ENCODE results near the gene SAMMSON. TPM values are rescaled to one million over a fixed set of nuclear protein-coding genes. Genes with fewer than 3 reads are reported as not detected.

The SAMMSON gene
- polyA plus RNA-seq, 3 donors: not detected

- no peaks in the 10 kb centered on the region for H3K79me2 ChIP-seq (ENCODE audit: insufficient read depth, low read length)
- no peaks in the 10 kb centered on the region for H3K36me3 ChIP-seq (replicated peaks in 1 of 2; ENCODE audit: control insufficient read depth in 1 of 2, insufficient read depth in 2 of 2, low read length in 2 of 2)
- peaks cover 0 to 3% (median 0%) of the 10 kb centered on the region in 3 donors for H3K27me3 Mint-ChIP-seq (ENCODE audit: low read depth in 3 of 3)
- H3K27ac ChIP-seq (ENCODE audit: low read depth in 1 of 2, low read length in 2 of 2): no peak overlapping the region
- DNase-seq: no peak
- no peaks in the 10 kb centered on the region for H4K20me1 ChIP-seq (ENCODE audit: insufficient read depth, low read length)
- no peaks in the 10 kb centered on the region for H3K27me3 ChIP-seq (ENCODE audit: control insufficient read depth in 2 of 2, insufficient read depth in 2 of 2, low read length in 2 of 2)
- H3K36me3 Mint-ChIP-seq: no peaks in the 10 kb centered on the region
- H3K4me2 ChIP-seq (replicated peaks; ENCODE audit: extremely low read depth, low read length, poor library complexity, severe bottlenecking): no peak overlapping the region
- intact Hi-C loops (cut with micrococcal nuclease): no loop called here
- no peak overlapping the region for H3K9ac ChIP-seq (ENCODE audit: insufficient read depth, low read length, poor library complexity, severe bottlenecking)
- no peaks in the 10 kb centered on the region for H3K4me1 Mint-ChIP-seq
- H3K27ac Mint-ChIP-seq: no peak overlapping the region
- no peak overlapping the region for H2AFZ ChIP-seq (ENCODE audit: insufficient read depth, low read depth, low read length, poor library complexity, severe bottlenecking)
- no peaks in the 10 kb centered on the region for H3K9me3 ChIP-seq (replicated peaks in 1 of 2; ENCODE audit: control insufficient read depth in 1 of 2, insufficient read depth in 1 of 2, low read length in 2 of 2)
- no peak overlapping the region for H3K4me3 Mint-ChIP-seq
- H3K9me3 Mint-ChIP-seq: peaks cover 0 to 6% (median 0%) of the 10 kb centered on the region in 7 donors
- no peak overlapping the region for H3K4me3 ChIP-seq (replicated peaks in 1 of 3; ENCODE audit: low read depth in 2 of 3, low read length in 3 of 3)
- no peaks in the 10 kb centered on the region for H3K4me1 ChIP-seq (ENCODE audit: control insufficient read depth in 1 of 2, insufficient read depth in 2 of 2, low read length in 2 of 2)
- TF ChIP-seq CTCF (IDR thresholded peaks at IDR 0.05): no peak
These were observed 28.8 kb downstream of the SAMMSON start for GRCh38 chr3:70028361-70028760.

DNA sequence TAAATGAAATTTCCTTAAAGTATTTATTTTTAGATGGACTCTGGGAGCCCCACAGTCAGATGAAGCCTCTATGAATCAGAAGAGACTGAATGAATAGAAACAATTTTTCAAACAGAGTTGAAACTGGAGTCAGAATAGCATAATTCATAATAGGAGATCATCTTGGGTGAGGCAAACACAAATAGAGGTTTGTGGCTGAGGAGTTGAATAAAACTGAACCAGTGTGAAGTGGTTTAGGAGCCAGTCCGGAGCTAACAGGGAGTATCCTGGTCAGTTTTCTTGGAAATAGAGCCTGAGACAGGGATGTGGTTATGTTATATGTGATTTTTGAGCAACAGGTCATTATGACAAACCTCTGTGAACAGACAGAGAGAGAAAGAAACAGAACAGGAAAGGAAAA is 39.2 kb downstream of the SAMMSON start:
- H3K4me1 Mint-ChIP-seq: no peaks in the 10 kb centered on the region
- 100% methylated on average over 1 of the region's 1 CpG for WGBS (ENCODE audit: insufficient coverage)
- H3K4me2 ChIP-seq (replicated peaks; ENCODE audit: extremely low read depth, low read length, poor library complexity, severe bottlenecking): no peak overlapping the region
- no peaks in the 10 kb centered on the region for H3K79me2 ChIP-seq (ENCODE audit: insufficient read depth, low read length)
- H3K27me3 ChIP-seq (ENCODE audit: control insufficient read depth in 2 of 2, insufficient read depth in 2 of 2, low read length in 2 of 2): no peaks in the 10 kb centered on the region
- DNase-seq: no peak
- H3K9me3 Mint-ChIP-seq: peaks cover 0 to 2% (median 0%) of the 10 kb centered on the region in 7 donors
- peaks cover 0 to 2% (median 0%) of the 10 kb centered on the region in 3 donors for H3K27me3 Mint-ChIP-seq (ENCODE audit: low read depth in 3 of 3)
- H3K27ac ChIP-seq (ENCODE audit: low read depth in 1 of 2, low read length in 2 of 2): no peak overlapping the region
- no peak overlapping the region for H3K4me3 Mint-ChIP-seq
- no peak overlapping the region for H2AFZ ChIP-seq (ENCODE audit: insufficient read depth, low read depth, low read length, poor library complexity, severe bottlenecking)
- H3K36me3 ChIP-seq (replicated peaks in 1 of 2; ENCODE audit: control insufficient read depth in 1 of 2, insufficient read depth in 2 of 2, low read length in 2 of 2): no peaks in the 10 kb centered on the region
- H3K27ac Mint-ChIP-seq: no peak overlapping the region
- no peak overlapping the region for H3K9ac ChIP-seq (ENCODE audit: insufficient read depth, low read length, poor library complexity, severe bottlenecking)
- no peaks in the 10 kb centered on the region for H3K4me1 ChIP-seq (ENCODE audit: control insufficient read depth in 1 of 2, insufficient read depth in 2 of 2, low read length in 2 of 2)
- no peaks in the 10 kb centered on the region for H4K20me1 ChIP-seq (ENCODE audit: insufficient read depth, low read length)
- H3K36me3 Mint-ChIP-seq: no peaks in the 10 kb centered on the region
- no peak for TF ChIP-seq CTCF (IDR thresholded peaks at IDR 0.05)
- no peaks in the 10 kb centered on the region for H3K9me3 ChIP-seq (replicated peaks in 1 of 2; ENCODE audit: control insufficient read depth in 1 of 2, insufficient read depth in 1 of 2, low read length in 2 of 2)
- H3K4me3 ChIP-seq (replicated peaks in 1 of 3; ENCODE audit: low read depth in 2 of 3, low read length in 3 of 3): no peak overlapping the region
- intact Hi-C loops (cut with micrococcal nuclease): no loop called here
